Smooth muscle cell of the brain vasculature (primary cell): ENCODE results near the gene HAUS5.
"Not testable (repeated sequence)": the region's sequence is repeated elsewhere in the genome, so short reads cannot be mapped to it uniquely, and the experiment has no call there.

Source experiments
- DNase-seq: peaks from one replicate; pipeline ENCODE4 v3.0.0-alpha.2; 2012; ENCODE audit warnings: low read depth, low spot score

The HAUS5 gene

GRCh38 chr19:35612559-35613321 is at the start of gene HAUS5:
Gene HAUS5 (plus strand): TSS chr19:35612735. CDS start chr19:35612795, 60 bp downstream.
- DNase-seq = peak; percentile 87

- no peak for DNase-seq
Measured at GRCh38 chr19:35562776-35563175, 49.8 kb upstream of the HAUS5 start.

GRCh38 chr19:35563207-35563829 is 49.2 kb upstream of the HAUS5 start, which contains the start of gene ATP4A:
Gene ATP4A (minus strand): TSS chr19:35563658. CDS start chr19:35563629, 29 bp downstream.
- DNase-seq = no peak

GRCh38 chr19:35565016-35565856 is 47.3 kb upstream of the HAUS5 start:
- DNase-seq = no peak

GRCh38 chr19:35566738-35567137 is 45.8 kb upstream of the HAUS5 start:
- no peak for DNase-seq

- DNase-seq = no peak
Measured at GRCh38 chr19:35569281-35569781, 43.2 kb upstream of the HAUS5 start.

- DNase-seq = no peak
Measured at GRCh38 chr19:35571406-35571965, 41.0 kb upstream of the HAUS5 start.

GRCh38 chr19:35577918-35578317 is 34.6 kb upstream of the HAUS5 start:
- DNase-seq = no peak

GRCh38 chr19:35578707-35579106 is 33.8 kb upstream of the HAUS5 start:
- no peak for DNase-seq

GRCh38 chr19:35582760-35583159 is 29.8 kb upstream of the HAUS5 start:
- DNase-seq = no peak

- DNase-seq = no peak
Measured at GRCh38 chr19:35585848-35586247, 26.7 kb upstream of the HAUS5 start, which contains the start of gene PMIS2. Gene PMIS2 (plus strand): TSS chr19:35586173. CDS start chr19:35586260, 87 bp downstream.

GRCh38 chr19:35587321-35587720 is 25.2 kb upstream of the HAUS5 start:
- DNase-seq = no peak

GRCh38 chr19:35590875-35591274 is 21.7 kb upstream of the HAUS5 start:
- no peak for DNase-seq

GRCh38 chr19:35592226-35592625 is 20.3 kb upstream of the HAUS5 start:
- no peak for DNase-seq

GRCh38 chr19:35595026-35595425 is 17.5 kb upstream of the HAUS5 start:
- DNase-seq = not testable (repeated sequence)

GRCh38 chr19:35595928-35596327 is 16.6 kb upstream of the HAUS5 start:
- DNase-seq = no peak

GRCh38 chr19:35596366-35596999 is 16.1 kb upstream of the HAUS5 start:
- DNase-seq = no peak

- DNase-seq = no peak
Measured at GRCh38 chr19:35601971-35602370, 10.6 kb upstream of the HAUS5 start.

- not testable (repeated sequence) for DNase-seq
Measured at GRCh38 chr19:35604436-35604835, 8.1 kb upstream of the HAUS5 start.

- DNase-seq = not testable (repeated sequence)
Measured at GRCh38 chr19:35607170-35607569, 5.4 kb upstream of the HAUS5 start.

- no peak for DNase-seq
Measured at GRCh38 chr19:35607661-35608060, 4.9 kb upstream of the HAUS5 start.
